Measurements from ENCODE around the gene WDR81. TPM values are rescaled to one million over a fixed set of nuclear protein-coding genes. Genes with fewer than 3 reads are reported as not detected.

WDR81 gene
- total and polyA plus RNA-seq, 10 of the 15 experiments (the other 5 are each of a cell fraction or from before 2014, with no cell fraction given), result 0.13 to 22.4 (median 7.3) TPM; not detected in 1

GRCh38 chr17:1782171-1782567 lies 57.7 kb downstream of the WDR81 start (continued):
- TF ChIP-seq ZBTB4 (CRISPR knock-in tag; IDR thresholded peaks at IDR 0.05) (no peak), PRDM15 (CRISPR knock-in tag; IDR thresholded peaks at IDR 0.05) (no peak)

GRCh38 chr17:1783271-1783670 lies 58.8 kb downstream of the WDR81 start:
- Histone ChIP-seq H3K9me3 (replicated peaks; ENCODE audit: control insufficient read depth, insufficient read depth, low read length) (no peaks in the 10 kb centered on the region), H4K20me1 (ENCODE audit: control insufficient read depth, insufficient read depth) (no peaks in the 10 kb centered on the region), H3K79me2 (ENCODE audit: control insufficient read depth, insufficient read depth, low read length) (no peaks in the 10 kb centered on the region), H3K27ac (ENCODE audit: control insufficient read depth, insufficient read depth) (no peak overlapping the region), H3K27me3 (replicated peaks in 1 of 2; ENCODE audit: control insufficient read depth in 2 of 2, insufficient read depth in 2 of 2, low read length in 1 of 2) (no peaks in the 10 kb centered on the region), H3K36me3 (ENCODE audit: control insufficient read depth in 2 of 2, insufficient read depth in 2 of 2, low read length in 1 of 2) (peaks cover 15 to 17% of the 10 kb centered on the region in 2 experiments), H2AFZ (ENCODE audit: control insufficient read depth, low read depth, low read length) (no peak overlapping the region), H3K9ac (ENCODE audit: control insufficient read depth, insufficient read depth, low read length) (no peak overlapping the region), H3K4me3 (no peak overlapping the region), H3K4me1 (ENCODE audit: control insufficient read depth, insufficient read depth, low read length) (no peaks in the 10 kb centered on the region), H3K4me2 (ENCODE audit: control insufficient read depth, insufficient read depth) (no peak overlapping the region)
- ChIA-PET POLR2A (interaction anchor here (0.5 to 3.0 kb wide), 8 partner anchors 8 to 545 kb away, joined by 3 to 10 read pairs (median 4); no protein-coding TSS in a partner anchor), CTCF (interaction anchor here (0.9 to 8.5 kb wide), 16 partner anchors 10 to 209 kb away, joined by 3 to 121 read pairs (median 4); no protein-coding TSS in a partner anchor), RAD21 (ENCODE audit: unreplicated experiment) (interaction anchor here (0.6 to 4.7 kb wide), 9 partner anchors 10 to 149 kb away, joined by 3 to 80 read pairs (median 3); partner anchors contain the start of gene WDR81), SMC1A (ENCODE audit: uncharacterized antibody, unreplicated experiment) (interaction anchor here (0.8 to 3.3 kb wide), 8 partner anchors 10 to 70 kb away, joined by 3 to 88 read pairs (median 4); no protein-coding TSS in a partner anchor)
- ATAC-seq (no peak), FAIRE-seq (no peak), DNase-seq (ENCODE audit: low read depth, low spot score) (no peak)
- 93% methylated on average over 16 of the region's 19 CpGs for WGBS (ENCODE audit: insufficient coverage, insufficient replicate concordance, low lambda C conversion rate, missing lambda C conversion rate)
- TF ChIP-seq ETV6 (conservative IDR thresholded peaks at IDR 0.05 in 1 of 2, IDR thresholded peaks at IDR 0.05 in 1 of 2; ENCODE audit: borderline replicate concordance in 1 of 2, low read depth in 1 of 2), result no peak
- BruUV-seq (replicated peaks), result no TSS peak
- intact Hi-C loops (cut with micrococcal nuclease; ENCODE audit: unreplicated experiment), result loop anchor here (10.0 kb wide), 1 partner anchor 118 kb away; no protein-coding TSS in a partner anchor
- in situ Hi-C loops (cut with MboI), result no loop called here

Measured in GM12878 (cell line).